ENCODE data around the gene ABCG1.

ABCG1 gene

DNA sequence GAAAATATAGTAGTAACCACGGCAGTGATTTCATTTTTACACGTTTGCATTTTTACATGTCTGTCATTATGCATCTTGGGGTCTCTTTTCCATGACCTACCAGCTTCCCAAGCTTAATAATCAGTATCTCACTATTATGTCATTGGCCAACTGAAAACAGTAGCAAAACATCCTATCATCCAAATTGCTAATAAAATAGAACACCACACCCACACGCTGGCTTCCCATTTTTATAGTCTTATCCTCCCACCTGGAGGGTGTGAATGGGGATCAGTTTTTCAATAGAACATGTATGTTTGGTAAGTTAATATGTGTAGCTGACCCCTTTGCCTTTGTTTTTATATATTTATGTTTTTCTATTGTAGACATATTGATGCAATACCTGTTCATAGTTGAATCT, 84.5 kb downstream of the ABCG1 start:
- WGBS, 2 experiments (ENCODE audit: insufficient coverage in 2 of 2), result 85 to 100% methylated on average over 1 to 2 of the region's 3 CpGs
- no peak overlapping the region for H3K27ac ChIP-seq (ENCODE audit: low read depth, low read length, severe bottlenecking)
- H3K4me3 ChIP-seq (ENCODE audit: extremely low read depth, insufficient read depth, low read length, poor library complexity, severe bottlenecking), result no peak overlapping the region
- H3K36me3 ChIP-seq (ENCODE audit: control insufficient read depth, insufficient read depth, low read length), result no peaks in the 10 kb centered on the region
- no peaks in the 10 kb centered on the region for H3K4me1 ChIP-seq (ENCODE audit: control insufficient read depth, insufficient read depth, low read length, poor library complexity, severe bottlenecking)
- H3K9me3 ChIP-seq (ENCODE audit: control insufficient read depth, low read length), result no peaks in the 10 kb centered on the region

DNA sequence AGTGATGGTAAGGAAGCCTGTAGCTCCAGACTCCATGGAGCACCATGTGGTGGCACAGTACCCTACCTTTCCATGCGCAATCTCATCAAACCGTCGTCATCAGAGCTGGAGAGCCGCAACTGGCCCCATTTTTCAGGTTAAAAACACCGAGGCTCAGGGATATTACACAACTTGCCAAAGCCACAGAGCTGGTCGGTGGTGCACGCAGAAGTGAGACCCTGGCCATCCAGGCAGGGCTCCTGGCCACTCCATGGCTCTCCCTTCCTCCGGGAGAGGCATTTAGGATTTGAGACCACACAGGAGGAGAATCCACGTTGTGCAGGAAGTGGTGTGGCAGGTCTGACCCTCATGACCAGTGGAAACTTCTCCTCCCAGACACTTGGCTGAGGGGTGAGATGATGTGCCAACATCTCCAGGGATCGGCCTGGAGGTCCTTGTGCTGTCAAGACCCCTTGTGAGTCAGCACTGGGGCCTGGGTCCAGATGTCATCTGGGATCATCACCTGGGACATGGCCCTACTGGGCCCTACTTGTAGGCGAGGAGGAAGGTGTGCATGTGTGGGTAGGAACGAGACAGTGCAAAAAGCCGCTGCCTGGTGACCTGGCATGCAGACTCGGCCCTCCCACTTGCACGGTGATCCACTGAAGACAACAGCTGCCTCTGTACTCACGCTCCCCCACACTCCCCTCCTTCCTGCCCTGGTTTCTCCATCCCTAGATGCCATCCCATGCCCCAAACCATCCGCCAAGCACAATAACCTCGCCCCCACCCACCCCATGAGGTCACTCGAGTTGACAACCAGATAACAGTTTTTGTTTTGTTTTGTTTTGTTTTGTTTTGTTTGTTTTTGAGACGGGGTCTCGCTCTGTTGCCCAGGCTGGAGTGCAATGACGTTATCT, 85.9 kb downstream of the ABCG1 start:
- 92 to 93% methylated on average over 18 of the region's 22 CpGs for WGBS, 2 experiments (ENCODE audit: insufficient coverage in 2 of 2)
- Histone ChIP-seq H3K27ac (ENCODE audit: low read depth, low read length, severe bottlenecking) (no peak overlapping the region), H3K4me3 (ENCODE audit: extremely low read depth, insufficient read depth, low read length, poor library complexity, severe bottlenecking) (no peak overlapping the region)

DNA sequence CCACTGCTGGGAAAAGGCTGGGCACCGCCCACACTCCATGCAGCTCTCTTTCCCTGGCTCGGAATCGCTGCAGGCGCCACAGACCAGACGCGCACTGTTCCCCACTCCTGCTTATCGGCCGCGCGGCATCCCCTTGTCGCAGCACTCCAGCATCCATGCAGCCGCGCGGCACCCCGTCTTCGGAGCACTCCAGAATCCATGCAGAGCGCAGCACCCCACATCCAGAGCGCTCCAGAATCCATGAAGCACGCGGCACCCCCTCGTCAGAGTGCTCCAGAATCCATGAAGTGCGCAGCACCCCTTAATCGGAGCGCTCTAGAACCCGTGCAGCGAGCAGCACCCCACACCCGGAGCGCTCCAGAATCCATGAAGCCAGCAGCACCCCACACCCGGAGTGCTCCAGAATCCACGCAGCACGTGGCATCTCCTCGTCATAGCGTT, 86.8 kb downstream of the ABCG1 start:
- Histone ChIP-seq H3K36me3 (ENCODE audit: control insufficient read depth, insufficient read depth, low read length) (no peaks in the 10 kb centered on the region), H3K4me1 (ENCODE audit: control insufficient read depth, insufficient read depth, low read length, poor library complexity, severe bottlenecking) (peaks cover 2% of the 10 kb centered on the region), H3K4me3 (ENCODE audit: extremely low read depth, insufficient read depth, low read length, poor library complexity, severe bottlenecking) (no peak overlapping the region), H3K9me3 (ENCODE audit: control insufficient read depth, low read length) (no peaks in the 10 kb centered on the region), H3K27ac (ENCODE audit: low read depth, low read length, severe bottlenecking) (no peak overlapping the region)
- 92 to 97% methylated on average over 22 to 33 of the region's 33 CpGs for WGBS, 2 experiments (ENCODE audit: insufficient coverage in 2 of 2)

More for the DNA sequence above, 85.9 kb downstream of the ABCG1 start:
- Histone ChIP-seq H3K9me3 (ENCODE audit: control insufficient read depth, low read length) (no peaks in the 10 kb centered on the region), H3K36me3 (ENCODE audit: control insufficient read depth, insufficient read depth, low read length) (no peaks in the 10 kb centered on the region), H3K4me1 (ENCODE audit: control insufficient read depth, insufficient read depth, low read length, poor library complexity, severe bottlenecking) (peaks cover 2% of the 10 kb centered on the region)

DNA sequence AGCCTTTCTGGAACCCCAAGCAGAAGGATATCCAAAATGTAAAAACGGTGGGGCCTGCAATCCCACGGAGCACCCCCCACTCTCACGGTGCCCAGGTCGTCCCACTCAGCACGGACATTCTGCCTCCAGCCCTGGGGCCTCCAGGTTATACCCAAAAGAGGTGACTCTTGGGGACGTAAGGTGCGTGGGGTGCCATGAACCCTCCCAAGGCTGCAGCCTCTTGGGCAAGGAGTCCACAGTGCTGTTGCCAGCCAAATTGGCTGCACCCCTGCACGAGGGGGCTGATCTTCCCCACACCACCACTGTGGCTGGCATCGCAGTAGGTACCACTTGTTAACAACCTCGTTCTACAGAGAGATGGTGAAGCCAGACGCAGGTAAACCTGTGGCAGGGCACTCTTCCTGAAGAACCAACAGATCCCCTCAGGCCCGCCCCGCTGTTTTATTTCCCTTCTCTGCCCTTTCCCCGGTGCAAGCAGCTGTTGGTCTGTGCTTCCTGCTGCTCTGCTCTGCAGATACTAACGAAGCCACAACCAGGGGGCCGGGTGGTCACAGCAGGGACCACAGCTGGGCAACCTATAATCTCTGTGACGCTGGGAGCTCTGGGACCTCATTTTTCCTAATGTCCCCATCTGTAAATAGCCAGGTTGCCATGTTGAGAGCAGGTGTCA, 87.6 kb downstream of the ABCG1 start:
- Histone ChIP-seq H3K9me3 (ENCODE audit: control insufficient read depth, low read length) (no peaks in the 10 kb centered on the region), H3K36me3 (ENCODE audit: control insufficient read depth, insufficient read depth, low read length) (no peaks in the 10 kb centered on the region), H3K4me1 (ENCODE audit: control insufficient read depth, insufficient read depth, low read length, poor library complexity, severe bottlenecking) (peaks cover 2% of the 10 kb centered on the region), H3K27ac (ENCODE audit: low read depth, low read length, severe bottlenecking) (no peak overlapping the region), H3K4me3 (ENCODE audit: extremely low read depth, insufficient read depth, low read length, poor library complexity, severe bottlenecking) (no peak overlapping the region)
- 83 to 89% methylated on average over 15 of the region's 17 CpGs for WGBS, 2 experiments (ENCODE audit: insufficient coverage in 2 of 2)

DNA sequence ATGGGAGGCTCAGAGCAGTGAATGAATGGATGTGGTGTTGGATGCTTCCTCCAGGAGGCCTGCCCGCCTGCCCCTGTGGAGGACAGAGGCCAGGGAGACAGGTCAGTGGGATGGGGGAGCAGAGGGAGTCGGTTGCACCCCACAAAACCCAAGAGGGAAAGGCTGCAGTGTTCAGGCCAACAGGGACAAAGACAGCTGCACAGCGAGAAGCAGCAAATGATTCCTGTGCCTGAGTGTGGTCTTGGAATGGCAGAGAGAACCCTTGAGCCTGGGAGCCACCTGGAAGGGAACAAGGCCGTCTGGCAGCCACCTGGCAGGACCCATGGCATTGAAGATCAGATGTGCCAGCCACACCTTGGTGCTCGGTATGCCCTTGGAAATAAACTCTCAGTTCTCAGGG, 88.2 kb downstream of the ABCG1 start:
- H3K9me3 ChIP-seq (ENCODE audit: control insufficient read depth, low read length), result no peaks in the 10 kb centered on the region
- no peak overlapping the region for H3K27ac ChIP-seq (ENCODE audit: low read depth, low read length, severe bottlenecking)
- H3K36me3 ChIP-seq (ENCODE audit: control insufficient read depth, insufficient read depth, low read length), result no peaks in the 10 kb centered on the region
- H3K4me3 ChIP-seq (ENCODE audit: extremely low read depth, insufficient read depth, low read length, poor library complexity, severe bottlenecking), result no peak overlapping the region
- H3K4me1 ChIP-seq (ENCODE audit: control insufficient read depth, insufficient read depth, low read length, poor library complexity, severe bottlenecking), result peaks cover 2% of the 10 kb centered on the region
- 80 to 92% methylated on average over 4 to 5 of the region's 5 CpGs for WGBS, 2 experiments (ENCODE audit: insufficient coverage in 2 of 2)

DNA sequence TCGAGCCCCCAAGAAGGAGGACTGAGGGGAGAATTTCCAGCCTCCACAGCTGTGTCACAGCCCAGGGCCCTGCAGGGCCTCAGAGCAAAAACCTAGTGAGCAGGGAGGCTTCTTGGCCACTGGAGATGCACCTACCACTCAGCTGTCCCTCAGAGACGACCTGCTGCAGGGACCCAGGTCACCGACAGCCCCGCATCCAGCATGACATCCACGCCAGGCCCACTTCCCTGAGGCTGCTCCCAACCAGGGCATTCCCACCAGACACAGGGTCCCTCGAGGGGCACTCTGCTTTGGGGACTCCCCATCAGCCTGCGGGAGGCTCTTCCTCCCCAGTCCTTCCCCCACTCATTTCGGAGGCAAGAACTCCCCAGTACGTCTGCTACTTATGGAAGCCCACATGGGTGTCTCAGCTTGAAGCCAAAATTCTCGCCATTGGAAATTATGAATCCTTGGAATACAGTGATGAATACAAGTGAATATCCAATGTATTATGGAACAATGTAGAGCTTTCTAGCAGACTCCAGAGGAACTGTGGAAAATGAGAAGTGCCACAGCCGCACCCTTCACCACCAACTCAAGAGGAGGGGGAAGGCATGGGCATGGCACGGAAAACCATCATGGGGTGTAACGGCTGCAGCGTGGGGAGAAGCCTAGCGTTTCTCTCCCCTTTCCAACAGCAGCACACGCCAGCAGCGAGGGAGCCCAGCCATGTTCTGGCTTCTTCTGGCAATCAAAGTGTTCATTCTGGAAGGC, 89.4 kb downstream of the ABCG1 start:
- Histone ChIP-seq H3K36me3 (ENCODE audit: control insufficient read depth, insufficient read depth, low read length) (no peaks in the 10 kb centered on the region), H3K4me1 (ENCODE audit: control insufficient read depth, insufficient read depth, low read length, poor library complexity, severe bottlenecking) (peaks cover 2% of the 10 kb centered on the region), H3K27ac (ENCODE audit: low read depth, low read length, severe bottlenecking) (no peak overlapping the region), H3K9me3 (ENCODE audit: control insufficient read depth, low read length) (no peaks in the 10 kb centered on the region), H3K4me3 (ENCODE audit: extremely low read depth, insufficient read depth, low read length, poor library complexity, severe bottlenecking) (no peak overlapping the region)
- 85 to 87% methylated on average over 11 to 13 of the region's 17 CpGs for WGBS, 2 experiments (ENCODE audit: insufficient coverage in 2 of 2)

DNA sequence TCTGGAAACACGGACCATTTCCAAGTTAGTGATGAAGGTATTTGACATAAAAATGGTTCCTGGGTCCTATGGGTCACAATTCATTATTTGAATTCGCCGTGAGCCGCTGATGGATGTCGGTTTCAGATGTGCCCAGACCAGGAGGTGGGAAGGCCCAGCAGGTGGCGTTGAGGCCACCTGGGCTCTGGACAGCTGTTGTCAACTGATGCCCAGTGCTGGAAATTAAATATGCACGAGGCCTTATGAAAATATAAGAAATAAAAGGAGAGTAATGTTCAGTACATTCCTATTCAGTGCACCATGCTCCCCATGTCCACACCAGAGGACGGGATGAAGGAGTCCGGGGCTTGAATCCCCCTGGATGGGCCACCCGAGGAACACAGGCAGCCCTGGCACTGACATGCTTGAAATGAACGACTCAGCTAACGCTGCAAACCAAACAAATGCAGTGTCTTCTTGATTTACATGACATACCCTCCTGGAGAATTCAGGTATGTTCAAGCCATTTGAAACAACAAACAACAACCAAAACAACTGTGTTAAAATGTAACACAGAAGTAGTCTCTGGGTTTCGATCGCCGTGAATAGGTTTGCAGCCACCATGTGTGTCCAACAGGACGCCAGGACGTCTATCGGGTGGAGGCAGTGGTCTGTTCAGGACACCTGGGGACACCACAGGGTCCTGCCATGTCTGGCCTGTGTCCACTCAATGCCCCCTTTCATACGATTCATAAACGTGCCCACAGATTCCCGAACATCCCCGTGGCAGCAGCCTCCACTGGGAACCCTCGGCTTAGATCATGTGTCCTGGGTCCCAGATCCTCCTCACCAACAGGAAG, 90.2 kb downstream of the ABCG1 start:
- Histone ChIP-seq H3K4me1 (ENCODE audit: control insufficient read depth, insufficient read depth, low read length, poor library complexity, severe bottlenecking) (peaks cover 2% of the 10 kb centered on the region), H3K9me3 (ENCODE audit: control insufficient read depth, low read length) (no peaks in the 10 kb centered on the region), H3K36me3 (ENCODE audit: control insufficient read depth, insufficient read depth, low read length) (no peaks in the 10 kb centered on the region), H3K27ac (ENCODE audit: low read depth, low read length, severe bottlenecking) (no peak overlapping the region), H3K4me3 (ENCODE audit: extremely low read depth, insufficient read depth, low read length, poor library complexity, severe bottlenecking) (no peak overlapping the region)
- WGBS, 2 experiments (ENCODE audit: insufficient coverage in 2 of 2), result 67 to 68% methylated on average over 20 to 21 of the region's 23 CpGs

DNA sequence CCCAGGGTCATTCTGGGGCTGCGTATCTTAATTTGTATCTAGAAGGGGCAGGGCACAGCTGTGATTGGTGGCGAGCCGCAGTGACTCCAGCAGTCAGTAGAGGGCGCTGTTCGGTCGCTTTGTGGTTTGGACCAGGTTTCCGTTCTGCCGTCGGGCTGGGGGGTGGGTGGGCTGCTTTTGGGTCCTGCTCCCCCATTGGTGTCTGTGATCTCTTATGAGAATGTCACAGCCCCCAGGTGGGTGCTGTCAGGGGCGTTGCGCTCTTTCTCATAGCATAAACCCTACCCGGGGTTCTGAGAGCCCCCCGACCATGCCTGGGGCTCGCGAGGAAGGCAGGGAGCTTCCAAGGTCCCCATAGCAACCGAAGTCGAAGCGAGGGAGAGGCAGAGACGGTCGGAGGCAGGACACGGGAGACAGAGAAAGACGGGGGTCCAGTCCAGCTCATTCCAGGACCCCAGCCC, 90.8 kb downstream of the ABCG1 start:
- 24 to 26% methylated on average over 12 to 14 of the region's 22 CpGs for WGBS, 2 experiments (ENCODE audit: insufficient coverage in 2 of 2)
- H3K4me3 ChIP-seq (ENCODE audit: extremely low read depth, insufficient read depth, low read length, poor library complexity, severe bottlenecking), result no peak overlapping the region

DNA sequence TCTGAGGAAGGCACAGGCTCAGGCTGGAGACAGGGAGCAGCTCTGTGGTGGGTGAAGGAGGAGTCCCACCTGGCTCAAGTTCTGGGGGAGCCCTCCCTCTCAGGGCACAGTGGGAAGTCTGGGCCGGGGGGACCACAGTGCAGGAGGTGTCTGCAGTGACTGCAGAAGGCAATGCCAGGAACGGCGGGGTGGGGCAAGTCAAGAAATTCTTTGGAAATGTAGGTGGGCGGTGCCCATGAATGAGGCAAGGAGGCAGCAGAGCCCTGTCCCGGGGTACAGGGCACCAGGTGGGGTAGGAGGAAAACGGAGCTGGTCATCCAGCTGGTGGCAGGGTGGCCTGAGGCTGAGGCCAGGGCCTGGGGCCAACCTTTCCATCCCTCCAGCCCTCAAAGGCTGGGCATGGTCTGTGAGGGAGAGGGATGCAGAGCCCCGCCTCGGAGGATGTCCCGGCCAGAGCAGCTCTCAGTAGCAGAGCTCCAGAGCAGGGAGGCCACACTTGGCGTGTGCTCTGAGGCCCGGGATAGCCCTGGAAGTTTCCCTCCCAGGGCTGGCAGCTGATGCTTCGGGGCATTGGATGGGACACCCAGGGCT, 91.6 kb downstream of the ABCG1 start:
- H3K9me3 ChIP-seq (ENCODE audit: control insufficient read depth, low read length), result no peaks in the 10 kb centered on the region
- 86 to 89% methylated on average over 8 to 10 of the region's 12 CpGs for WGBS, 2 experiments (ENCODE audit: insufficient coverage in 2 of 2)
- no peaks in the 10 kb centered on the region for H3K36me3 ChIP-seq (ENCODE audit: control insufficient read depth, insufficient read depth, low read length)
- no peak overlapping the region for H3K27ac ChIP-seq (ENCODE audit: low read depth, low read length, severe bottlenecking)
- H3K4me1 ChIP-seq (ENCODE audit: control insufficient read depth, insufficient read depth, low read length, poor library complexity, severe bottlenecking), result peaks cover 2% of the 10 kb centered on the region
- no peak overlapping the region for H3K4me3 ChIP-seq (ENCODE audit: extremely low read depth, insufficient read depth, low read length, poor library complexity, severe bottlenecking)

More for the DNA sequence above, 90.8 kb downstream of the ABCG1 start:
- H3K36me3 ChIP-seq (ENCODE audit: control insufficient read depth, insufficient read depth, low read length), result no peaks in the 10 kb centered on the region
- H3K9me3 ChIP-seq (ENCODE audit: control insufficient read depth, low read length), result no peaks in the 10 kb centered on the region
- H3K4me1 ChIP-seq (ENCODE audit: control insufficient read depth, insufficient read depth, low read length, poor library complexity, severe bottlenecking), result peaks cover 2% of the 10 kb centered on the region
- no peak overlapping the region for H3K27ac ChIP-seq (ENCODE audit: low read depth, low read length, severe bottlenecking)

Data from mesodermal cell (in vitro differentiated cells).